T-cell (primary cell): ENCODE data around the gene STRIP1. TPM values are rescaled to one million over a fixed set of nuclear protein-coding genes. Genes with fewer than 3 reads are reported as not detected.

Experiments used
- ATAC-seq, 4 experiments: fragments of 200-7000 bp in 3 of 4; fragments of 150-1000 bp in 1 of 4; cut with Tn5 transposase; replicated peaks in 1 of 4; 1 replicate in 3 of 4; 2 replicates in 1 of 4; pipeline ENCODE4 v1.10.0; 2021; ENCODE audit warnings: moderate library complexity in 3 of 4, mild to moderate bottlenecking in 2 of 4, moderate number of reproducible peaks in 1 of 4
- CTCF ChIA-PET, 2 donors: fragments of 300-600 bp; sonication (Branson Sonifier 250); formaldehyde crosslinking; loops; one replicate each; lab custom pipeline; 2022; ENCODE audit warnings: antibody characterized with exemption in 2 of 2; lab: Charles Lee
- POLR2A ChIA-PET, 2 donors: fragments of 300-600 bp; sonication (Branson Sonifier 250); formaldehyde crosslinking; loops; one replicate each; lab custom pipeline; 2022; ENCODE audit warnings: antibody characterized with exemption in 2 of 2; lab: Charles Lee
- DNase-seq, 35 experiments: peaks; one replicate each; pipeline versions ENCODE4 v3.0.0 to v3.0.0-alpha.2; 2013 to 2023
- H3K27ac ChIP-seq: one replicate; pipeline ENCODE4 v1.5.1; 2013; ENCODE audit warnings: low read length
- H3K27me3 ChIP-seq, 2 experiments: replicated peaks in 1 of 2; 1 replicate in 1 of 2; 2 replicates in 1 of 2; pipeline versions ENCODE4 v1.6.1 to v1.7.0; 2013; ENCODE audit warnings: low read length in 1 of 2, mixed read lengths in 1 of 2; ENCODE audit not compliant: control insufficient read depth in 2 of 2, insufficient read depth in 2 of 2; ENCODE audit errors: extremely low read depth in 1 of 2
- H3K36me3 ChIP-seq, 2 donors: 1 replicate in 1 of 2; 2 replicates in 1 of 2; pipeline versions ENCODE4 v1.6.1 to v1.7.0; 2013; ENCODE audit warnings: low read length in 1 of 2; ENCODE audit not compliant: control insufficient read depth in 2 of 2, insufficient read depth in 1 of 2; ENCODE audit errors: extremely low read depth in 1 of 2
- H3K4me1 ChIP-seq, 2 experiments: 1 replicate in 1 of 2; 2 replicates in 1 of 2; pipeline versions ENCODE4 v1.6.1 to v1.7.0; 2013; ENCODE audit warnings: low read length in 2 of 2, mixed read lengths in 1 of 2; ENCODE audit not compliant: insufficient read depth in 2 of 2, control insufficient read depth in 1 of 2; ENCODE audit errors: extremely low read depth in 1 of 2
- H3K4me3 ChIP-seq, 2 donors: 1 replicate in 1 of 2; 2 replicates in 1 of 2; pipeline versions ENCODE4 v1.5.1 to v1.7.0; 2013; ENCODE audit warnings: mild to moderate bottlenecking in 2 of 2, low read length in 1 of 2, moderate library complexity in 1 of 2; ENCODE audit not compliant: control insufficient read depth in 1 of 2; ENCODE audit errors: extremely low read depth in 1 of 2
- H3K9me3 ChIP-seq: 2 replicates; pipeline ENCODE4 v1.7.0; 2013
- H3K27ac Mint-ChIP-seq, 2 donors: one replicate each; pipeline ENCODE4 v1.8.0; 2020 to 2021; ENCODE audit warnings: mild to moderate bottlenecking in 2 of 2, mixed read lengths in 2 of 2
- H3K27me3 Mint-ChIP-seq, 2 donors: one replicate each; pipeline ENCODE4 v1.8.0; 2021 to 2022; ENCODE audit warnings: mixed read lengths in 2 of 2
- H3K36me3 Mint-ChIP-seq: one replicate; pipeline ENCODE4 v1.8.0; 2021; ENCODE audit warnings: mixed read lengths
- H3K4me1 Mint-ChIP-seq, 3 donors: one replicate each; pipeline ENCODE4 v1.8.0; 2020 to 2022; ENCODE audit warnings: mixed read lengths in 3 of 3, mild to moderate bottlenecking in 1 of 3
- H3K4me3 Mint-ChIP-seq, 3 donors: one replicate each; pipeline ENCODE4 v1.8.0; 2020 to 2022; ENCODE audit warnings: mild to moderate bottlenecking in 3 of 3, mixed read lengths in 3 of 3, moderate library complexity in 3 of 3
- H3K9me3 Mint-ChIP-seq, 3 donors: one replicate each; pipeline ENCODE4 v1.8.0; 2020 to 2022; ENCODE audit warnings: mixed read lengths in 3 of 3
- WGBS: methylation state at CpG from one replicate; pipeline ENCODE4 v1.1.5; 2013; ENCODE audit warnings: missing lambda C conversion rate; ENCODE audit not compliant: insufficient coverage; 5-methylcytosine and 5-hydroxymethylcytosine counted together
- total RNA-seq, 35 experiments: library from RNA in 6 of 35; stranded (reverse) in 6 of 35; fragments of 120-200 nt in 1 of 35; gene quantifications; one replicate each; pipeline versions ENCODE4 v1.2.1 to v1.2.4 and lab custom pipeline; 2013 to 2026

STRIP1 gene
- total RNA-seq, 5 donors from 2014 or later (not counting 1 experiment from before 2014, with no cell fraction given): 70.6 to 87.2 (median 73.3) TPM

GRCh38 chr1:110067893-110068645 is 33.6 kb downstream of the STRIP1 start:
- 10% methylated on average over 68 of the region's 68 CpGs for WGBS
- peaks cover 11 to 74% of the 10 kb centered on the region in 2 experiments for H3K27me3 ChIP-seq
- H3K4me1 ChIP-seq: peaks cover 0 to 30% of the 10 kb centered on the region in 2 experiments
- H3K27ac Mint-ChIP-seq: peak overlapping the region in 1 of 2 donors; percentile 9
- no peaks in the 10 kb centered on the region for H3K9me3 ChIP-seq
- H3K4me3 ChIP-seq: peak overlapping the region in 1 of 2 donors; percentile 45
- no peaks in the 10 kb centered on the region for H3K36me3 Mint-ChIP-seq
- ChIA-PET POLR2A (no interaction called here), CTCF (no interaction called here)
- peaks cover 35 to 59% of the 10 kb centered on the region in 2 donors for H3K27me3 Mint-ChIP-seq
- no peaks in the 10 kb centered on the region for H3K9me3 Mint-ChIP-seq
- no peaks in the 10 kb centered on the region for H3K36me3 ChIP-seq
- DNase-seq: peak in 1 of 35 experiments; percentile 12
- H3K4me3 Mint-ChIP-seq: peak overlapping the region; percentile 24 to 69 (median 48)
- ATAC-seq: no peak
- H3K27ac ChIP-seq: no peak overlapping the region
- H3K4me1 Mint-ChIP-seq: peaks cover 13 to 25% (median 19%) of the 10 kb centered on the region in 3 donors

GRCh38 chr1:110068646-110069403 is 34.4 kb downstream of the STRIP1 start:
- peak overlapping the region in 1 of 2 donors; percentile 9 for H3K27ac Mint-ChIP-seq
- ATAC-seq: peak; percentile 59 to 68 (median 65)
- peaks cover 0 to 30% of the 10 kb centered on the region in 2 experiments for H3K4me1 ChIP-seq
- 8% methylated on average over 63 of the region's 68 CpGs for WGBS
- H3K4me3 ChIP-seq: peak overlapping the region in 1 of 2 donors; percentile 45
- peaks cover 13 to 25% (median 19%) of the 10 kb centered on the region in 3 donors for H3K4me1 Mint-ChIP-seq
- POLR2A ChIA-PET: no interaction called here
- no peaks in the 10 kb centered on the region for H3K9me3 Mint-ChIP-seq
- H3K4me3 Mint-ChIP-seq: peak overlapping the region; percentile 22 to 69 (median 48)
- H3K27me3 Mint-ChIP-seq: peaks cover 36 to 63% of the 10 kb centered on the region in 2 donors
- DNase-seq: peak in 17 of 35 experiments; percentile 11 to 49 (median 23)
- CTCF ChIA-PET: no interaction called here
- H3K36me3 Mint-ChIP-seq: no peaks in the 10 kb centered on the region
- H3K9me3 ChIP-seq: no peaks in the 10 kb centered on the region
- no peak overlapping the region for H3K27ac ChIP-seq
- H3K27me3 ChIP-seq: peaks cover 14 to 74% of the 10 kb centered on the region in 2 experiments
- H3K36me3 ChIP-seq: no peaks in the 10 kb centered on the region

GRCh38 chr1:110069404-110070281 is 35.2 kb downstream of the STRIP1 start:
- Mint-ChIP-seq H3K9me3 (no peaks in the 10 kb centered on the region), H3K4me3 (peak overlapping the region; percentile 25 to 69 (median 28)), H3K27ac (no peak overlapping the region), H3K4me1 (peaks cover 13 to 25% (median 19%) of the 10 kb centered on the region in 3 donors), H3K27me3 (peaks cover 44 to 66% of the 10 kb centered on the region in 2 donors), H3K36me3 (no peaks in the 10 kb centered on the region)
- ChIA-PET CTCF (no interaction called here), POLR2A (no interaction called here)
- DNase-seq: peak in 2 of 35 experiments; percentile 18 to 25
- peak overlapping the region in 1 of 2 donors; percentile 2 for H3K4me3 ChIP-seq
- H3K27me3 ChIP-seq: peaks cover 14 to 71% of the 10 kb centered on the region in 2 experiments
- peak in 2 of 4 experiments; percentile 17 to 19 for ATAC-seq
- 13% methylated on average over 57 of the region's 64 CpGs for WGBS
- no peak overlapping the region for H3K27ac ChIP-seq
- H3K4me1 ChIP-seq: peaks cover 0 to 30% of the 10 kb centered on the region in 2 experiments
- H3K9me3 ChIP-seq: no peaks in the 10 kb centered on the region
- H3K36me3 ChIP-seq: no peaks in the 10 kb centered on the region

- no peaks in the 10 kb centered on the region for H3K9me3 ChIP-seq
- Mint-ChIP-seq H3K27ac (no peak overlapping the region), H3K4me3 (peak overlapping the region in 1 of 3 donors; percentile 69), H3K27me3 (peaks cover 48 to 68% of the 10 kb centered on the region in 2 donors), H3K36me3 (no peaks in the 10 kb centered on the region), H3K9me3 (no peaks in the 10 kb centered on the region), H3K4me1 (peaks cover 13 to 25% (median 19%) of the 10 kb centered on the region in 3 donors)
- H3K4me3 ChIP-seq: no peak overlapping the region
- DNase-seq (no peak), ATAC-seq (peak in 1 of 4 experiments; percentile 14)
- POLR2A ChIA-PET: no interaction called here
- 3% methylated on average over 45 of the region's 52 CpGs for WGBS
- CTCF ChIA-PET: no interaction called here
- H3K27me3 ChIP-seq: peaks cover 14 to 65% of the 10 kb centered on the region in 2 experiments
- H3K27ac ChIP-seq: no peak overlapping the region
- H3K4me1 ChIP-seq: peaks cover 0 to 30% of the 10 kb centered on the region in 2 experiments
- no peaks in the 10 kb centered on the region for H3K36me3 ChIP-seq
Measured at GRCh38 chr1:110070282-110070669, 35.9 kb downstream of the STRIP1 start.

GRCh38 chr1:110070671-110071242 is 36.3 kb downstream of the STRIP1 start, which contains the start of gene ALX3:
Gene ALX3, minus strand, starts transcription at chr1:110070672. Its CDS starts 60 bp downstream, at chr1:110070612.
- DNase-seq: no peak
- CTCF ChIA-PET: interaction anchor here in 1 of 2 donors (0.9 to 1.1 kb wide), 3 partner anchors 11 to 425 kb away, joined by 3 to 5 read pairs (median 4); no protein-coding TSS in a partner anchor
- ATAC-seq: no peak
- H3K27ac Mint-ChIP-seq: no peak within 1 kb of the TSS
- peaks cover 0 to 30% of the 10 kb centered on the region in 2 experiments for H3K4me1 ChIP-seq
- peaks cover 14 to 63% of the 10 kb centered on the region in 2 experiments for H3K27me3 ChIP-seq
- no peaks in the 10 kb centered on the region for H3K9me3 ChIP-seq
- POLR2A ChIA-PET: no interaction called here
- no peak within 1 kb of the TSS for H3K27ac ChIP-seq
- H3K27me3 Mint-ChIP-seq: peaks cover 50 to 67% of the 10 kb centered on the region in 2 donors
- WGBS: 20% methylated on average over 4 of the region's 27 CpGs
- H3K4me3 Mint-ChIP-seq: peak within 1 kb of the TSS; percentile 25 to 69 (median 28)
- H3K9me3 Mint-ChIP-seq: no peaks in the 10 kb centered on the region
- no peaks in the 10 kb centered on the region for H3K36me3 Mint-ChIP-seq
- peak within 1 kb of the TSS in 1 of 2 donors; percentile 2 for H3K4me3 ChIP-seq
- H3K36me3 ChIP-seq: no peaks in the 10 kb centered on the region
- peaks cover 13 to 25% (median 19%) of the 10 kb centered on the region in 3 donors for H3K4me1 Mint-ChIP-seq
